GM19467 (cell line): ENCODE data around the gene UROS.

ENCODE experiments used
- ATAC-seq: cut with Tn5 transposase; IDR thresholded peaks from one replicate; pipeline ENCODE4 v1.9.1; 2021; ENCODE audit warnings: mild to moderate bottlenecking, moderate library complexity; ENCODE audit not compliant: unreplicated experiment

UROS gene

DNA sequence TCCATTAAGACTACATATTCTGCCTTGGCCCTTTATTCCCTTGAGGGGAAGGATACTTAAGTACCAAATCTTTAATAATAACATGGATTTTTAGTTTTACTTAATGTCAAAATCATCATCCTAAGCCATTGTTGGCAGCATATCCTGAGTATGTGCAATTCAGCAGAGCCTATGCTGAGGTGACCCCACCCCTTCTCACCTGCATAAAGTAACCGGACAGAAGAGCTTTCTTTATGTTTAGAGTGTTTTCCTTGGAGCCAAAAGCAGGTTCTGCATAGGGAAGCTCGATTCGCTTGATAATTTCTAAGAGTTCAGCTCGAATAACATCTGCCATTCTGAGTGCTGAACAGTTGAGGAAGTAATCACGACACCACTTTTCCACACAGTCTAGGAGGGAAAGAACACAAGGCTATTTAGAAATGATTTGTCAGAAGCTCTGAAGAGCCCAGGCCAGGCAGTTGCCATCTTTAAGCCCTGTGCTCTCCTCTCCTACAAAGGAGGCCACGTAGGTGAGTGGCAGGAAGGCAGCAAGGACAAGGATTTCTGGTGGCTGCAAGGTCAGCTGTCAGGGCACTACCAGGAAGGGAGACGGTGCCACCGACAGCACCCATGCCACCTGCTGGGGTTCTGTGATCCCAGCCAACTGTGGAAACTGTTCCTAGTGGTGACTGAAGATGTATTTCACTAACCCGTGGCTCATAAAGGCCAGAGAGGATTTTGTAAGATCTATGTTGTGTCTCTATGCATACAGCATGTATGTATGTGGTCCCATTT is 15.9 kb upstream of the UROS start:
- ATAC-seq: no peak

DNA sequence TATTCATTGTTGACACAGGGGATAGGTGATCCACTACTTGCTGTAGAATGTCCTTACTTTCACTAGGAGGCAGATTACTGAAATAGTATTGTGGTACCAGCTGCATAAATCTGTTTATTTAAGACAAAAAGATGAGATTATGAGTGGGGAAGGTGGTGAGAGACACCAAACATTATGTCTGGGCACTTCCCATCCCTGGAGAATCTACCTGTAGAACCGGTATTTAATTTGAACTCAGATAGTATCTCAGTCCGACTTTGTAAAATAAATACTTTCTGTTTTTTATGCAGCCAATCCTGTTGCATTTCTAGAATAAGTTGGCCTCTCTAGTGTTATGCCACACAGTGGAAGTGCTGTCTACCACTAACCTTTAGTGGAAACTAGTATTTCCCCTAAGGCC is 13.7 kb upstream of the UROS start:
- no peak for ATAC-seq

DNA sequence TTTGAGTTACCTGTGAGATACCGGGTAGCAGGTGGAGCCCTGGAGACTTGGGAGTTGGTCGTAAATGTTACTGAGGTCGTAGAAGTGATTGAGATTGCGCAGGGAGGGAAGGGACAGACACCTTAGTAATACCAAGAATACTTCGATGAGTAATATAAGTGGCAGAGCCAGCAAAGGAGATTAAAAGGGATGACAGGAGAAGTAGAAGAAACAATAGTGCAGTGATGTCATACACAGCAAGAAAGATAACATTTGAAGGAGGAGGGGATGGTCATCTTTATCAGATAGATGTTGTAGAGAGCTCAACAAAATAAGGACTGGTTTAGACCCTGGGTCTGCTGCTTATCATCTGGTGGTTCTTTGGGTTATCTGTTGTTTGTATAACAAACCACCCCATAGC is 5.3 kb upstream of the UROS start:
- ATAC-seq: no peak

DNA sequence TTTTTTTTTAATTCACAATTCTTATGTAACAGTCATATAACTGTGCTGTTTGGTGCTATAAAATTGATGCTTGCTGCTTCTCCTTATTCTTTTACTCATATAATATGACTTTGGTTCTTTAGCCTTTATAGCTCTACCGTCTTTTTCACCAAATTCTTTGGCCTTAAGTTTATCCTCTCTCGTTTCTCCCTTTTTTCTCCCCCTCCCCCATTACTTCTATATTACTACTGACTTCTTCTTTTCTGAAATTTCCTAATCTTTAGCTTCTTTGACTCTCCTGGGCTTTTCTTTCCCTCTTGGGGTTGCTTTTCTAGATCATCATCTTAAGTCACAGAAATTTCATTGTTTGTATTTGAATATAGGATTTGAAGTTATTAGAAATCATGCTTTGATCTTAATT is 4.1 kb upstream of the UROS start:
- ATAC-seq: no peak

DNA sequence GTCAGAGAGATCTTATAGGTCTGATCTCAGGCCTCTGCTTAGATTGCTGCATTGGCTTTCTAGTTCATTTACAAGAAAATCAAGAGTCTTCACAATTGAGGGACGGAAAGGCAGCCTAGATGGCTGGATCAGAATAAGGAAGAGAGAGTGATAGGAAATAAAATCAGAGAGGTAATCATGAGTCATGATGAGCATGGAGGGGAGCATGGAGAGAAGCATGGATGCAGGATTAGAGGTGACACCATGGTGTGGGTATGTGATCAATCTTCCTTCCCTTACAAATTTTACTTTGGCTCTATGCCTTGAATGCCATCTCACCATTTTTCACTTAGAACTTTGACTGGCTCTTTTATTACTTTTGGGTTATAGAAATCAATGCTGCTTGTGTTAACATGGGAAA is 1.7 kb upstream of the UROS start:
- ATAC-seq: no peak

DNA sequence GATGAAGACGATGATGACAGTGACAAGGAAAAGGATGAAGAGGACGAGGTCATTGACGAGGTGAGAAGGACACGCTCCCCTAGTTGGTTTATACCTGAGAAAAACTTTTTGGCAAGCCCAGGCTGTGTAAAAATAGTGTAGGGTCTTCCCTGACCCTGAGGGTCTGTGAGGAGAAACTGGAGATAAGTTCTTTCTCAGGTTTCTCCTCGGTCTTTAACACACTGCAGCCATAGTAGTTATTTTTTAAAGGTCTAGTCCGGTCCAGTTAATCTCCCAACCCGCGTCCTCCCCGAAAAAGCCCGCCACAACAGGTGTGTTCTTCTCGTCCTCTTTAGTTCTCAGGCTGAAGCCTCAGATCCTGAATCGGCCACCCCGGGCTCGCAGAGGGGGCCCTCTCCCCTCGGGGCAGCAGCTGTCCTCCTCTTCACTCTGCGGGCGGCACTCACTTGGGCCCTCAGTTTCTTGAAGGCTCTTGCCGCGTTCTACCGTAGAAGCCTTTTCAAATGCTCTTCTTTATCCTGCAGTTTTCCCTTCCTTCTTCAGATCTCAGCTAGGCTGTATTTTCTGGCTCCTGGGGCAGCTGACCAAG is 699 bp upstream of the UROS start:
- peak; percentile 2 for ATAC-seq

DNA sequence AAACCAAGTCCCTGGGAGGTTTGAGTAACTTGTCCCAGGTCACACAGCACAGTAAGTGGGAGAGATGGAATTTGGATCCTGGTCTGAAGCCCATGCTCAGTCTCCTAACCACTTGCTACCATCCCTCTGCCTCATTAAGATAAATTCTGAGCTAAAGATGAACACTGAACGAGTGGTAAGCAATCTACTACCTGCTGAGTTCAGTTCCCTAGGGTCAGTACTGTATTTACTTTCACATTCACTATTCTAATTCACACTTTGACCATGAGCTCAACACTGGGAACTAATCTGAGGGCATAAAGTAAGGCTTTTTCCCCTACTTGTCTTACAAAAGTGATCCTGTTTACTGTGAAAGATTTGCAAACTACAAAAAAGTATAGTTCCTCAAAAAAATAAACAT is 2.4 kb downstream of the UROS start:
- peak; percentile 37 for ATAC-seq

DNA sequence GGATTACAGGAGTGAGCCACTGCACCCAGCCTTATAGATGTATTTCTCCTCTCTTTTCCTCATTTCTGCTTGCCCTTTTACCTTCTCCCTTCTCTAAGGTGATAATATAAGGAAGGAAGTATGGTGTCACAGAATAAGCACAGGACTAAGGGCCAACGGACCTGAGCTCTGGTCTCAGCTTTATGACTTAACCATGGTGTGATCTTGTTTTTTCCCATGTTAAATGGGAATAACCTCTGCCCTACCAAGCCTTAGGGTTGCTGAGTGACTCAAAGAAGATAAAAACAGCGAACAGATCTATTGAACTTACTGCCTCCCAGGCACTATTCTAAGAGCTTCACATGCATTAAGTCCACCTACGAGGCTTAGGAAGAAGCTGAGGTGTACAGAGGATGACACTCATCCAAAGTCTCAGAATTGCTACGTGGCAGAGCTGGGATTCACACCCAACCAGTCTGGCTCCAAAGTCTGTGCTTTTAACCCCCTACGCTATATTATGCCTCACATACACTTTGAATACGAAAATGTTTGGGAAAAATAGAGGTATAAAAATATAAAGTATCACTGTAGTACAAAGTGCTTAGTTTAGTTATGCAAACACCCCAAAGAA is 5.6 kb downstream of the UROS start:
- no peak for ATAC-seq

DNA sequence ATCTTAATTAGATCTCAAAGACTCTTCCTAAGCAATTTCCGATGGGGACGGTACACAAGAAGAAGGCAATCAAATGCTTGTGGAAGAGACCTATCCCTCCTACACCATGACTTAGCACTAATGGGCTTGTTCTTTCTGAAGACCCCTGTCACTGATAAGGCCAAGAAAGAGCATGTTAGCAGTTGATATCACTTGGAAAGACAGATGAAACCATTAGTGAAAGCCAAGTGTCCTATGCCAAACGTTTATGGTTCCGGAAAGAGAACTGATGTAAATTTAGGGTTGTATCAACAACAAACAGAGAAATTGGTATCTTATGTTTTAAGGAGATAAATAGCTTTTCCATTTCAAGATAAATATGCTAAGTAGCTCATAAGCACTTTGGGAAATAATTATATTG is 6.5 kb downstream of the UROS start:
- ATAC-seq: no peak

DNA sequence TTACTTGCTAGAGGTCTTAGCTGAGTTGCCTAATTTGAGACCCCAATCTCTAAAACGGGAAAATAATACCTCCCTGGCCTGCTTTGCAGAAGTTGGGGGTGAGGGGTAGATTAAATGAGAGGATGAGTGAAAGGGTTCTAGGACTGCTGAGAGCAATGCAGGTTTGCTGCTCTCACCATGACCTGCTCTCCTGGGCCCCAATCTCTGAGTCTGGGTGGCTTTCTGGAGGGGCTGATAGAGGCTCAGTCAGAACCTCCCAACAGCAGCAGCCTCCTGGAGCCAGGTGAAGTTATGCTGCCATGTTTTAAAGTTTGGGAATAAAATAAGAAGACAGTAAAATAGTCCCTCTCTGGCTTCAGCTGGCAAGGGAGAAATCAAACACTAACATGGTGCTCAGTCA is 7.3 kb downstream of the UROS start:
- no peak for ATAC-seq

DNA sequence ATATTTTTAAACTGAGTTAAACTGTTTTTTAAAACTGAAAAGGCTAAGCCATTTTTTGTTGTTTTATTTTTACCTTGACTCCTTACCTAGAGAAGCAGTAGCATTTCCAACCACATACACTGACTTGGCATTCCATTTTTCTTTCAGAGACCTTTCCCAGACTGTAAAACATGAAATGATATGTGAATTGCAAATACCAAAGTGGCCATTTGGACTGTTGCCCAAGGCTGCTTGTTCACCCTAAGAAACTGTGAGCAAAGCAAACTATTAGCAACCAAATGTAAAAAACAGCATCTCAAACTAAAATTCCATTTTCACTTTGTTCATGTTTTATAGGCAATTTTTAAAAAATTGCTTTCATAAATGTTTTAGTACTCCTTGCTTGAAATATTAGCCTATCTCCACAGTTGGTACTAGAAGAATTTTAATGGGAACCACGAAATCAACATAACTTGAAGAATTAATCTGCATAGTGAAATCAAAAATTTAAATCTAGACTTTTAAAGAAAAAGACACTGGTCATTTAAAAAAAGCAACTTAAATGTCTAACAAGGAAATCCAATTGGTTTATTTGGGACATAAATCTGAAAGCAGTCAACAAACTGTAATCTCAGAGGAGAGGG is 10.8 kb downstream of the UROS start:
- no peak for ATAC-seq

DNA sequence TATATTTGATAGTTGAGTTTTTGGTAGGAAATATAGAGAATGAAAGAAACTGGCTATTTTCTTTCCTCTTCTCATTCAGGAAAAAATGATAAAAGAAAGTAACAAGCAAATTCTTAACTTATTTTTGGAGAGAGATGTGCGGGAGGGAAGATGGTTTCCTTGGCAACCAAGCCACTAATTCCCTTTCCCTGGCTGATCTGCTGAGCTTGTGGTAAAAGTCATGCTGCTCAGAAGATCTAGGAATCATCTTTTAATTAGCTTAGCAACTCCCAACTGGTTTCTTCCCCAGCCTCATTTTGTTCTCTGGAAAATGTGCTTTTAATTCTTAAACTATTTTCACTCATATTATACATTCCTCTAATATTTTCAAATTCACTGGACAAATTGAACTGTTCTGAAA is 11.8 kb downstream of the UROS start:
- ATAC-seq: no peak

DNA sequence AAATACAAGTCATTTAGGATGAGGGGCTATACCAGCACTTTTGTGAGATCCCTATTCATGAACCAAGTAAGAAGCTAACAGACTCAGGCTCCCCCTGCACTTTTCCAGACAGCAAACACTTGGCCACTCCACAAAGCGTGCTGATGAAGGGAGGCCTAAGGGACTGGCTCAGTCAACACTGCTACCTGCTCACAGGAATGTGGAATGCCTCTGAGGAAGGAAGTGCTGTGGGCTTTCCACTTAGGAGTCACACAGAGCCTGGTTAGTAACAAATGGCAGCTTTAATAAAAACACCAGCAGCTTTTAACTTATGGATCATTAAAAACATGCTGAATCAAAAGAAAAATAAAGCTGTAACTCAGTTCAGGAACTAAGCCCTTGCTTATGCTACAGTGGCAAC is 15.0 kb downstream of the UROS start:
- ATAC-seq: no peak

DNA sequence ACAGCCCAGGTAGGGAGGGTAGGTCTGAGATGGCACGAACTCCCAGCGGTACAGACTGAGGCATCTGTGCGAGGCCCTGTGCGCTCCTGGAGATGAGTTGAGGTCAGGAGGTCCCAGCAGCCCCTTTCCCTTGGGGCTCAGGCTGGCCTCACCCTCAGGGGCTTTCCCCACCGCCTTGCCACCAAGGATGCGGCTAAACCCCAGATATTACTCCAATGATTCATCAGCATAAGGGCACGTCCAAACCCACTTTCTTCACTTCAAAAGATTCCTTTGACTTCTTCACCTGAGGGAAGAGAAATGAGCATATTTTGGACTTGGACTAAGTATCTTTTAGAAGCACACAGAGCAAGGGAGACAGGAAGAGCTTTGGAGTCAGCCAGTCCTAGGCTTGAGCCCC is 20.3 kb downstream of the UROS start:
- no peak for ATAC-seq

DNA sequence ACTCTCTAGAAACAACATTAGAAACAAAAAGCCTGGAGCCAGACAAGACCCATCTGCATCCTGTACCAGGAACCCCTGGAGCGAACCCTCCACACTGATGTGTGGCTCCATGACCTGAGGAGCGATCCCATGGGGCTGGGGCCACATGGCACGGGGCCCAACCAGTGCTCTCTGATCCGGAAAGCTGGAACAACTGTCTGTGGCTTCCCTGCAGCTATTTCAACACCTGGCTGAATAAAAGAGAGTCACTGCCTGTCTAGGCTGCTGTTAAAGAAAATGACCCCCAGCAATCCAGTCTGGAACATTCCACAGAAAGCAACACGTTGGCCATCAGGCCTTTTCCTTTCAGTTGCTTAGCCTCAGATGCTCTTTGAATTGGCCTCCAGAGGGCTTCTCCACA is 20.9 kb downstream of the UROS start:
- ATAC-seq: no peak

DNA sequence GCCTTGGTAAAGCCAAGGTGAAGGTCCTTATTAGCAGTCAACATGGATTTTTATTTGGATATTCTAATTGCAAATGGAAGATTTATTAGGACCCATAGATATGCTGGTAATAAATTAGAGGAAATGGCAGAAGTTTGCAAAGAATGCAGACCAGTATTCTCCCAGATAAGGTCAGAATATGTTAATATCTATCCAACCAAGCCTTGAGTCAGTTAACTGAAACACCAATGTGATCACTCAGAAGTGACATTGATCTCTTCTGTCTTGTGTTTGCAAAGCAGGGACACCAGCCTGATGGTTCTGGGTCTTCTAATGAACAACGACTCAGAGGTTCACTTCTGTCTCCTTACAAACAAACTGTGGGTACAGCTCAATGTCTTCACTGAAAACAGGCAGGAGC is 21.5 kb downstream of the UROS start:
- ATAC-seq: no peak

DNA sequence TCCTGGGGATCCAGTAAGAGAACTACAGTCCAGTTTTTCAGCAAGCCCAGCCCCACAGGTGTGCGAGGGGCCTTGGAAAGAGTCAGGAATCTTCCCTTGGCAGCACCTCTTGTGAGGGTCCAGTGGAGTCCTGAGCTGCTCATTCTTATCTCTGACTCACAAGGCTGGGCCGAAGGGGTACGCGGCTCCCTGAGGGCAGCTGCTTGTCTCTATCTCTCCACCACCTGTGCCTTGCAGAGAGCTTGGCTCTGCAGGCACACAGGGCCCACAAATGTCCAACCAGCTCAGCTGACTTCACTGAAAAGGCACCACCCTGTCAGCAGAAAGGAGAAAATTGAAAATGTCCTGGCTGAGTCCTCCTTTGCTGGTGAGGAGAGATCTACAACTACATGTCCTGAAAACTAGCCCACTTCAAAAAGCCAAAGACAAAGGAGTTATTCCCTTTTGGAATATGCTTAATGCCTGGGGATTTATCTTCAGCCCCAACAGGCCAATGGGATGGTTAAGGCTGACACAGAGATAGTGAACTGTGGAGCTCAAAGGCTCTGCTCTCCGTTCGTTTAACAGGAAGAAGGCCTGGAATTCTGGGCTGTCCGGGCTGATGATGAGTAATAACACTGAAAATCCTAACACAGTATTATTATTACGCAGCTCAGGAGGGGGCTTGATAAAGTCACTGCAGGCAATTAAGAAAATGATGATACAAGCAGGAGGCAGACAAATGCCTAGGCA is 23.4 kb downstream of the UROS start:
- ATAC-seq: no peak

DNA sequence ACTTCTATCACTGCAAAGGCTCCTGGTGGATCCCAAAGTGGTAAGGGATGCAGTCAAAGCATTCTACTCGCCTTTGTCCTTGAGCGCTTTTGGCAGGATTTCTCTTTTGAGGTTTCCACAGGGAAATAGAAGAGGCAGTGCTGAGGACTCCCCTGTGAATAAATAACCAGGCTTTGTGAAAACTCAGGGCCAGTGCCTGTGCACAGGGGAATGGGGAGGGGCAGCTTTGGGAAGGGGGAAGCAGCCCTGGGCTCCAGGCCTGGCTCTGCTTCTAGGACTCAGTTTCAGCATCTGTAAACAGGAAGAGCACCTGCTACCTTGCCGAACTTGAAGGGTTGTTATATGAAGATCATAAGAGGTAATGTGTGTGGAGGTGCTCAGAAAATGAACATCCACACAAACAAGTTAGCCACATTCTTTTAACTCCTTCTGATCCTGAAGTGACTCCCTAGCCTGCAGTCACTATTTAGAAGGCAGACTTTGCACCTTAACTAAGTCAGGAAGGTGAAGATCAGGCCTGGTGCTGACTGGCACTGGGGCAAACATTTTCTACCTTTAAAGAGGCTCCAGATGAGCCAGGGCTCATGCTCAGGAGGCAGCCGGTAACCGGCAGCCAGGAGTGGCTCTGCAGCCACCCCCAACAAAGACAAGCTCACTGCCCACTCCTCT is 24.9 kb downstream of the UROS start:
- no peak for ATAC-seq

DNA sequence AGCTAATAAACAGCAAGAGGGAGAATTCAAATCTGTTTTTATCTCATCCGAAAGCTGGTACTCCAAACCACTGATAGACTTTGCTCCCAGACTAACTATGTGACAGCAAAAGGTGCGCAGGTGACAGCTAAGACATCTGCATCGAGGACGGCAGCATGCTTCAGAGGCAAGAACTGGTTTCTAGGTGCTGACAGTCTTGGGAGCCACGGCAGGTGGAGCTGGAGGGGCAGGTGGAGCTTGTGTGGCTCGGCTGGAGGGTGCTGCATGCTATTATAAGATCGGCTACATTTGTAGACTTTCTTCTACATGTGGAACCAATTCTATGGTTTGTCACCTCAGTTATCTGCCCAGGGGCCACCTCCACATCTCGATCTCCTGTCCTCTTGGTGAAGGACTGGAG is 25.6 kb downstream of the UROS start:
- no peak for ATAC-seq

DNA sequence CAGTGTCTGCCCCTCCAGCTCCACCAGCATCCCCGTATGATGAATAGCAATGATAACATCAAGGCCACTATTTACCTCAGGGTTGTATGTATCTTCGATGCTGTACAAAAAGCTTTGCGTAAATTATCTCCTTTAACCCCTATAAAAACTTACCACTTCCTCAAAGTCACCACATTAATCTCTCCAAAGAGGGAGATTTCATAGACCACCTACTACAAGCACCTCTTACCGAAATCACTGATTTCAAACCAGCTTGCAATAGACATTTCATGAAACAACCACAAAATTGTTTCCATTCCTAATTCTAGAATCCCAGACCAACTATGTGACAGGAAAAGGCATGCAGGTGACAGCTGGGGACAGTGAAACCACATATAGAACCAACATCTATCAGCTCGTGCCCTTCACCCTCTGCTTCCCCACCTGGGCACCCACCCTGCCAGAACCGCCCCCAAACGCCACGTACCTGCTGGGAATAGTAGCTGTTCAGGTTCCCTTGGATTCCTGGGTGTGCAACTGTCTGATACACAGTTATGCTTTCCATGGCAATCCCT is 27.3 kb downstream of the UROS start:
- ATAC-seq: no peak

DNA sequence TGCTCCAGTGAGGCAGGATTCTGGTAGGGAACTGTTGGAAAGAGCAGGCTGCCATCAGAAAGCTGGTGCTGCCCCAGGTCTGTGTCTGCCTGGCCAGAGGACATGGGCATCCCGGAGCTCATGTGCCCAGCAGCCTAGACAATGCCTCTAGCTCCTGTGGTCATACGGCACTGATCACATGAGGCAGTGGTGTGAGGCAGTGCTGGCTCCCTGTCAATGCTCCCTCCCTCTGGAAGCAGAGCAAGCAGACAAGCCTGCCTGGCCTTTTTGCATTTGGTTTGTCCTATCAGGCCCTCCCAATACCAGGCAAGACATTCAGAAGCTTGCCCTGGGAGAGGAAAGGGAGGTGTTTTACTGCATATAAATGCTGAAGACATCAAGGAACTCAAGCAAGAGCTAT is 27.9 kb downstream of the UROS start:
- no peak for ATAC-seq
